ENCODE results near the gene RNF212. TPM values are rescaled to one million over a fixed set of nuclear protein-coding genes. Genes with fewer than 3 reads are reported as not detected.

Gene RNF212
- total and polyA plus RNA-seq, 2 of the 13 experiments (the other 11 are each of a cell fraction or from before 2014, with no cell fraction given) = not detected

DNA sequence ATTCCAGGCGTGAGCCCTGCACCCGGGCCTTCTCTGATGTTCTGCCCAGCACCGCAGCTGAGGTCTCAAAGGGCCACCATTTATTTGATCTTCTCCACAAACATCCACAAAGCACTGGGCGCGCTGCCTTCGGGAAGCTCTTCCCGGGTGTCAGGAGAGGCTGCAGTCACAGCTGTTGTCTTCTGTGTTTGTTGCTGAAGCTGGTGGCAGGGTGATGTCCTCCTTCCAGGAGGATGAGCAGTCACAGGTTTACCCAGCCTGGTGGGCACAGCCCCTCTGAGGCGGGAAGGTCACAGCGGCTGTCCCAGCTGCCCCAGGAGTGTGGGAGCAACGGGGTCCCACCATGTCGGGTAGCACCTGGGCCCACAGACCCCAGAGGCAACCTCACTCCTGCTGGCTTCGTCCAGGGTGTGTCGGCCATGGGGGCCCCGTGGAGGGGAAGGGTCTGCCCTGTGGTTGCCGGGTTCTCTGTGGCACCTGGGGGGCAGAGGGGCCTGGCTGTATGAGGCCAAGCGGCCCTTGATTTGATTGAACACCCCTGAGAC lies 74.3 kb downstream of the RNF212 start (continued):
- TF ChIP-seq, protein P1, sequence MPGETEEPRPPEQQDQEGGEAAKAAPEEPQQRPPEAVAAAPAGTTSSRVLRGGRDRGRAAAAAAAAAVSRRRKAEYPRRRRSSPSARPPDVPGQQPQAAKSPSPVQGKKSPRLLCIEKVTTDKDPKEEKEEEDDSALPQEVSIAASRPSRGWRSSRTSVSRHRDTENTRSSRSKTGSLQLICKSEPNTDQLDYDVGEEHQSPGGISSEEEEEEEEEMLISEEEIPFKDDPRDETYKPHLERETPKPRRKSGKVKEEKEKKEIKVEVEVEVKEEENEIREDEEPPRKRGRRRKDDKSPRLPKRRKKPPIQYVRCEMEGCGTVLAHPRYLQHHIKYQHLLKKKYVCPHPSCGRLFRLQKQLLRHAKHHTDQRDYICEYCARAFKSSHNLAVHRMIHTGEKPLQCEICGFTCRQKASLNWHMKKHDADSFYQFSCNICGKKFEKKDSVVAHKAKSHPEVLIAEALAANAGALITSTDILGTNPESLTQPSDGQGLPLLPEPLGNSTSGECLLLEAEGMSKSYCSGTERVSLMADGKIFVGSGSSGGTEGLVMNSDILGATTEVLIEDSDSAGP (CRISPR knock-in tag; IDR thresholded peaks at IDR 0.05; ENCODE audit: borderline replicate concordance) = peak; percentile 40; the same call in 1 of the 2 replicates
- TF ChIP-seq ZNF354B (CRISPR knock-in tag; IDR thresholded peaks at IDR 0.05) = no peak
- no peak for TF ChIP-seq ZNF776 (CRISPR knock-in tag; IDR thresholded peaks at IDR 0.05)
- no peak for TF ChIP-seq SETDB1 (CRISPR knock-in tag; IDR thresholded peaks at IDR 0.05; ENCODE audit: borderline replicate concordance)
- no peak for TF ChIP-seq AGO2 (optimal IDR thresholded peaks at IDR 0.05; ENCODE audit: low read depth, low read length)
- no peak for TF ChIP-seq ETV6 (CRISPR knock-in tag; conservative IDR thresholded peaks at IDR 0.05)
- no peak for TF ChIP-seq ZFP41 (CRISPR knock-in tag; IDR thresholded peaks at IDR 0.05; ENCODE audit: borderline replicate concordance)
- no peak for TF ChIP-seq ZNF232 (CRISPR knock-in tag; IDR thresholded peaks at IDR 0.05; ENCODE audit: borderline replicate concordance)
- TF ChIP-seq, protein P2, sequence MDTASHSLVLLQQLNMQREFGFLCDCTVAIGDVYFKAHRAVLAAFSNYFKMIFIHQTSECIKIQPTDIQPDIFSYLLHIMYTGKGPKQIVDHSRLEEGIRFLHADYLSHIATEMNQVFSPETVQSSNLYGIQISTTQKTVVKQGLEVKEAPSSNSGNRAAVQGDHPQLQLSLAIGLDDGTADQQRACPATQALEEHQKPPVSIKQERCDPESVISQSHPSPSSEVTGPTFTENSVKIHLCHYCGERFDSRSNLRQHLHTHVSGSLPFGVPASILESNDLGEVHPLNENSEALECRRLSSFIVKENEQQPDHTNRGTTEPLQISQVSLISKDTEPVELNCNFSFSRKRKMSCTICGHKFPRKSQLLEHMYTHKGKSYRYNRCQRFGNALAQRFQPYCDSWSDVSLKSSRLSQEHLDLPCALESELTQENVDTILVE (CRISPR knock-in tag; IDR thresholded peaks at IDR 0.05) = no peak
- TF ChIP-seq, protein P3, sequence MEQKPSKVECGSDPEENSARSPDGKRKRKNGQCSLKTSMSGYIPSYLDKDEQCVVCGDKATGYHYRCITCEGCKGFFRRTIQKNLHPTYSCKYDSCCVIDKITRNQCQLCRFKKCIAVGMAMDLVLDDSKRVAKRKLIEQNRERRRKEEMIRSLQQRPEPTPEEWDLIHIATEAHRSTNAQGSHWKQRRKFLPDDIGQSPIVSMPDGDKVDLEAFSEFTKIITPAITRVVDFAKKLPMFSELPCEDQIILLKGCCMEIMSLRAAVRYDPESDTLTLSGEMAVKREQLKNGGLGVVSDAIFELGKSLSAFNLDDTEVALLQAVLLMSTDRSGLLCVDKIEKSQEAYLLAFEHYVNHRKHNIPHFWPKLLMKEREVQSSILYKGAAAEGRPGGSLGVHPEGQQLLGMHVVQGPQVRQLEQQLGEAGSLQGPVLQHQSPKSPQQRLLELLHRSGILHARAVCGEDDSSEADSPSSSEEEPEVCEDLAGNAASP (CRISPR knock-in tag; IDR thresholded peaks at IDR 0.05; ENCODE audit: borderline replicate concordance) = peak; percentile 40; the same call in 1 of the 2 replicates
- TF ChIP-seq HNRNPK (IDR thresholded peaks at IDR 0.05; ENCODE audit: low read depth, low read length, poor library complexity, severe bottlenecking) = no peak
- peak; percentile 18; the same call in 1 of the 2 replicates for TF ChIP-seq TCF7 (IDR thresholded peaks at IDR 0.05; ENCODE audit: low read depth)
- TF ChIP-seq RARA (CRISPR knock-in tag; IDR thresholded peaks at IDR 0.05) = peak; percentile 62
- TF ChIP-seq NR2F6 (IDR thresholded peaks at IDR 0.05) = no peak
- peak; percentile 44 for TF ChIP-seq NR2F6 (CRISPR knock-in tag; IDR thresholded peaks at IDR 0.05)
- no peak for TF ChIP-seq REXO4 (CRISPR knock-in tag; IDR thresholded peaks at IDR 0.05; ENCODE audit: borderline replicate concordance)
- no peak for TF ChIP-seq ZNF367 (CRISPR knock-in tag; IDR thresholded peaks at IDR 0.05; ENCODE audit: borderline replicate concordance)
- TF ChIP-seq RBM39 (IDR thresholded peaks at IDR 0.05; ENCODE audit: low read depth, low read length, poor library complexity, severe bottlenecking) = no peak
- no peak for TF ChIP-seq ATF1 (CRISPR knock-in tag; IDR thresholded peaks at IDR 0.05)
- no peak for TF ChIP-seq ZNF501 (CRISPR knock-in tag; IDR thresholded peaks at IDR 0.05)
- TF ChIP-seq RARG (CRISPR knock-in tag; IDR thresholded peaks at IDR 0.05; ENCODE audit: low read depth) = no peak
- peak; percentile 70 for TF ChIP-seq BCL6 (CRISPR knock-in tag; IDR thresholded peaks at IDR 0.05)
- TF ChIP-seq, protein P4, sequence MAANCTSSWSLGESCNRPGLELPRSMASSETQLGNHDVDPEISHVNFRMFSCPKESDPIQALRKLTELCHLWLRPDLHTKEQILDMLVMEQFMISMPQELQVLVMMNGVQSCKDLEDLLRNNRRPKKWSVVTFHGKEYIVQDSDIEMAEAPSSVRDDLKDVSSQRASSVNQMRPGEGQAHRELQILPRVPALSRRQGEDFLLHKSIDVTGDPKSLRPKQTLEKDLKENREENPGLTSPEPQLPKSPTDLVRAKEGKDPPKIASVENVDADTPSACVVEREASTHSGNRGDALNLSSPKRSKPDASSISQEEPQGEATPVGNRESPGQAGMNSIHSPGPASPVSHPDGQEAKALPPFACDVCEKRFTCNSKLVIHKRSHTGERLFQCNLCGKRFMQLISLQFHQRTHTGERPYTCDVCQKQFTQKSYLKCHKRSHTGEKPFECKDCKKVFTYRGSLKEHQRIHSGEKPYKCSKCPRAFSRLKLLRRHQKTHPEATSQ (CRISPR knock-in tag; IDR thresholded peaks at IDR 0.05; ENCODE audit: borderline replicate concordance) = no peak
- TF ChIP-seq NKX3-1 (CRISPR knock-in tag; IDR thresholded peaks at IDR 0.05) = no peak
- no peak for TF ChIP-seq ZNF441 (CRISPR knock-in tag; IDR thresholded peaks at IDR 0.05; ENCODE audit: borderline replicate concordance)

Measured in HepG2 (cell line).